HG03469 (cell line): ENCODE data around the gene SEMA4D.
A peak's percentile ranks its signal among the peaks of the same experiment; 100 is the strongest.

Experiments used
- ATAC-seq: cut with Tn5 transposase; IDR thresholded peaks from one replicate; pipeline ENCODE4 v1.9.1; 2021; ENCODE audit warnings: mild to moderate bottlenecking, moderate library complexity, moderate number of reproducible peaks; ENCODE audit not compliant: unreplicated experiment

Gene SEMA4D

DNA sequence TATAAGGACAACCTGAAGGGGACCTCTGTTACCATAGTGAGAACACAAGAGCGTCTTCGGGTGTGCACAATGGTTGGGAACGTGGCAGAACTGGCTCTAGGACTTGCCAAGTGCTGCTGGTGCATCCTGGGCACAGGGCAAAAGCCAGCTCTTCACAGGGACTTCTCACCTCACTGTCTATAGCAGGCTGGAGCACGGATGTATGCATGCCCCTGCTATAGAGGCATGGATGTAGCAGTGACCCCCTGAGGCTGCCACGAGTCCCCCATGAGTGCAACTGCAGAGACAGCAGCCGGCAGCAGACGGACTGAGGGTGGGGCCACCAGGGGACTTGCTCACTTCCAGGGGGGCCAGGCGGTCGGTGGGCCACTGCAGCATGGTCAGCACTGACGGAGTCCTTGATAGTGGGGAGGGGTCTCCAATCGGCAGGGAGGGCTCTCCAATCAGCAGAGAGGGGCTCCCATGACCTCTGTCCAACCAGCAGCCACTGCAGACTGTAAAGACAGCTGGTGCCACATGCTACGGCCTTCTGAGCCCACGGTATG, 64.9 kb downstream of the SEMA4D start:
- no peak for ATAC-seq

DNA sequence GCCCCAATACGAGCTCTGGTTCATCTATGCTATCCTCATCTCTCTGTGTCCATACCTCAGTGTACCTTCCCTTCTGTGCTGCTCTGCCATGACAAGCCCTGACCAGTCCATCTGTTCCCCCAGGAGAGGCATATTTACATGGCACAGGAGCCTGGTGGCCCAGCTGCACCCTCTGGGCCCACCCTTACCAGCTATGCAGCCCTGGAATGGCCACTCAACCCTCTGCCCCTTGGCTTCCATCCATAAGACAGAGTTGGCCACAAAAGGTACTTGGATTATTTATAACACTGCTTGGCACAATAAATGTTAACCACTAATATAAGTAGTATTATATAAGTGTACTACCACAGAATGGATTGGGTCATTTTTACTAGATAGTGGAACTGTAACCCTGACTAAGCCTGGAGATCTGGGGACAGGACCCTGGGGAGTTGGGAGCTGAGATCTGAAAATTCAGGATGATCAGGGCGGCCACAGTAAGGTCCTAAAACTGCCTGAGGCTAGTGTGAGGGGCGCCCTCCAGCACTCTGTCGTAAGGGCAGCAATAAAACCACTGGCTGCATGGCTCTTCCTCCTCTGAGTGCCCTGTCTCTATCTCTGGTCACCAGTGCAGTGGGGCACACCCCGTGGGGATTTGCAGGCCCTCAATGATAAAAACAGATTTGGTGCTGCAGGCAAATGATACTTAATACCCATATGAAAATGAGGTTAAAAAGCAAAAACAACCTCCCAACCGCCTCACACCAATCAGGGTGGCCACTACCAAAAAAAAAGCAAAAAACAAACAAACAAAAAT, 65.8 kb downstream of the SEMA4D start:
- no peak for ATAC-seq

DNA sequence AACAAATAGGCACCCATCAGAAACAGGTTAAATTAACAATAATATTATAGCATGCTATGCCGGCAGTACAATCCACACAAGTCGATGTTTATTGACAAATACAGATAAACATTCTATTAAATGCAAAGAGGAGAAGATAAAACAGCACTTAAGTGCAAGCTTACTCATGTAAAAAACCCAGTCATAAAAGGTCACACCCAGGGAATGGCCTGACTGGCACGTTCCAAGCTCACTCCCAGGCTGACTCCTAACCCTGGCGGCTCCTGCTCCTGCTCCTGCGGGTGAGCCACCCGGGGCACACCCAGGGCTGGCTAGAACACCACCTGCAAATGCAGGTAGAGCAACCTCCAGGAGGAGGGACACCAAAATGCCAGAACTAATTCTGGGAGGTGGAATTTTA, 66.9 kb downstream of the SEMA4D start:
- no peak for ATAC-seq

DNA sequence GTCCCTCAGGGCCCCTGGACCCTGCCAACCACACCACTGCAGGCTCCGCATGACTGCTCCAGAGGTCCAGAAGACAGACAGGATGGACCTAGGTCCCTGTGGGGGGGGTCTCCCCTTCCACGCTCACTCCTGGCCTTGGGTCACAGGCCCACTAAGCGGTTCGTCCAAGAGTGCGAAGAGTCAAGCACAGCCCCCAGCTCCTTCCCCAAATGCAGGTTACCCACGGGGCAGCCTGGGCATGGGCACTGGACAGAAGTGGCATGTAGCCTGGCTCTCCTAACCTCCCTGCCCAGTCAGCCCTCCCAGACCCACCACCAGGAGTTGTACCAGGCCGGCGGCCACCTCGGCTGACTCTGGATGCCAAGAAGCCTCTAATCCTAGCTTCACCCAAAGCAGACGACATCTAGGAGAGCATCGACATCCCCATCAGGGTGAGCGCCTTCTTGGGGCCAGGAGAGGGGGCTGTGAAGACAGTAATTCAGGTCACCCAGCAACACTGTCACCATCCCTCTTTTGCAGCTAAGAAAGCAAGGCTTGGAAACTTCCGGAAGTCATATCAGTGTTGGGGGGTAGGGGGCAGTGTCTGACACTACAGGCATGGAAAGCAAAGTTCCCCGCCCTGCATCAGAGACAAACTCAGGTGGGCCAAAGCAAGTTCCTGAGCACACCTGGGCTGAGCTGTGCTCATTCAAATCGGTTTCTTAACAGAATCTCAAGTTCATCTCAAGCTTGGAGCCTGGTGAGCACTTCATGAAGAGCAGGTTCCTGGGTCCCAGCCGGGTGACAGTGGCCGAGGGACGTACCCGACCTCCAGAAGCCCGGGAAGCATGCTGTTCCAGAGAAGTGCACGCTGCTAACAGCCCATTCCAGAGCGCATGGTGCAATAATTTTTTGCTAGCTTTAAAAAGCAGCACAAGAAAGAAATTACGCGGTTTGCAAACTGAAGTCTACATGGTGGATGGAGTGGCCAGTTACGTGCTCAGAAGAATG, 68.7 kb downstream of the SEMA4D start:
- ATAC-seq, result no peak

GRCh38 chr9:89428222-89428761, 69.6 kb downstream of the SEMA4D start:
- ATAC-seq, result no peak

GRCh38 chr9:89427621-89428221, 70.2 kb downstream of the SEMA4D start:
- no peak for ATAC-seq

- ATAC-seq, result peak; percentile 57
Measured at GRCh38 chr9:89426384-89426961, 71.4 kb downstream of the SEMA4D start.

DNA sequence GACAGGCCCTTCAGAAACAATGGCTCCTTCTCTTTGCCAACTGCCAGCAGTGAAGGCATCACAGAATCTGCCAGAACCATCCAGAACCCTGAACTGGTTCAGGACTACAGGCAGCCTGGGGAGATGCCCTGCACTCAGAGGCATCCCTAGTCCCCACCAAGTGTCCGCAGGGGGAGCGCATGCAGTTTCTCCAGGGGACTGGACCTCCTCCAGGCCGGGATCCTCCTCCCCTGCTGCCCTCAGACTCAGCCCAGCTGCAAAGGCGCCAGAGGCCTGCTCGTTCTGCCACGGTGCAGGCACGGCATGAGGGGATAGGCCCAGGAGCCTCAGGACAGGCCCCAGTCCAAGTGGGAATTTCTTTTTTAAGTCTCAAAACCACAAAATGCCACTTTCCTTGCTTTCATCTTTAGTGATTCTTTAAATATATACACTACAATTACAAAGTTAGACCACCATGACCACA, 72.0 kb downstream of the SEMA4D start:
- no peak for ATAC-seq

- no peak for ATAC-seq
Measured at GRCh38 chr9:89425024-89425805, 72.7 kb downstream of the SEMA4D start.

GRCh38 chr9:89422151-89422975, 75.5 kb downstream of the SEMA4D start:
- peak; percentile 31 for ATAC-seq

DNA sequence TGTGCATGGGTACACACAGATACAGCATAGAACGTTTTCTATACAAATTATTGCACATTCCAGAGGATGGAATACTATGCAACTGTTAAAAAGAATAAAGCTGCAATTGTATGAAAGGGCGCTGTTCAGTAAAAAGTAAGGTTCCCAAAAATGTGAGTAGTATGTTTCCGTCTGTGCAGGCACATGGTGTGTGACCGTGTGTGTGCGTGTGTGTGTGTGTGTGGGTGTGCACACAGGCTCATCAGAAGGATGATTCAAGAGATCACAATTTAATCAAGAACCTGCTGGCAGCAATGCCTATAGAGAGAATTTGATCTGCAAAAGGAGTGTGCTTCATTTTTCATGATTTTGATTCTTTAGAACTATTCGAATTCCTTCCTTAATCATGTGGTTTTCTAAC, 76.3 kb downstream of the SEMA4D start:
- ATAC-seq, result no peak

DNA sequence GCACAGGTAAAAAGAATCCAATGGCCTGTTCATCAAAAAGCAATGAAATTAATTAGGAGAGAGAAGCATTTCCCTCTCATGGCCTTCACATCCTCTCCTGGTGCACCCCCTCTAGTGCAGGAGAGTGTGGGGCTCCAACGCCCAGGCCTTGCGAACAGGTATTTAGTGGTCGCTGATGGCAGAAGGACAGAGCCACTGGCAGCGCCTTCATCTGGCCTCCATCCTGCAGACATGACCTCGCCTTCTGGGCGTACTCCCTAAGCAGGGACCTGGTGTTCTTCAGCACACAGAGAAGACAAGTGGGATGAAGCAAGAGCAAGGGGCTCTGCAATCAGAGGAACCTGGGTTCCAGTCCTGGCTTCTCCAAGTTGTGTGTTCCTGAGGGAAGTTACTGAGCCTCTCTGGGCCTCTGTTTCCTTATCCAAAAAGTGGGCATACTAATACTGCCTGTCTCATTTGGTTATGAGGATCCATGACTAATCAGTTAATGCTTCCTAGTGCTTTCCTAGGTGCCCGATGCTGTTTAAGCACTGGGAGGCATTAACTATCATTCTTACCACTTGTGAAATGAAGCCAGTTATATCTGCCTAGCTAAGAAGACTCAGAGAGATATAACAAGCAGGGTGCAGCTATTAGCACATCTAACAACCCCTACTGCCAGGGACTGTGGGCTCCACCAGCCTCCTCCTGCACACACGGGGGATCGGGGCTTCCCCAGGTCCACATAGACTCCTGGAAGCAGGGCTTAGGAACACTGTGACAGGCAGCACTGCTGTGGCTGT, 77.3 kb downstream of the SEMA4D start:
- ATAC-seq, result no peak

GRCh38 chr9:89419978-89420394, 77.9 kb downstream of the SEMA4D start:
- ATAC-seq, result no peak

GRCh38 chr9:89418882-89419640, 78.9 kb downstream of the SEMA4D start:
- ATAC-seq, result no peak

DNA sequence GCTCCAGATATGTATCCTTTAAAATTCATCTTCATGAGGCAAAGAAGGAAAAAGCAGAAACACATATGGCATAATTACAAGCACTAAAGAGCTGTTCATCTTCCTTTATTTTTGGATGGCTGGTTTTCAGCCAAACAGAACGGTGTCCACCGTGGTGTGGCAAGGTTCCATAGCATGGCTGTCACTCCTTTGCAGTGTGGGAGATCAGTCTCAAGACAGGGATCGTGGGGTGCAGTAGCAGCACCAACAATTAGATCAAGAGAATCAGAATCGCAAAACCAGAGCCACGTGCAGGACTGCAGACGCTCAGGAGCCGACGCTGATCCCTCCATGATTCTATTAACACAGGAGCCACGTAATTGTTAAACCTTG, 79.5 kb downstream of the SEMA4D start:
- ATAC-seq, result no peak

GRCh38 chr9:89417832-89418473, 80.0 kb downstream of the SEMA4D start:
- no peak for ATAC-seq
